ENCODE measurements around the gene ACMSD.
"Not testable (repeated sequence)": the region's sequence is repeated elsewhere in the genome, so short reads cannot be mapped to it uniquely, and the experiment has no call there.

GRCh38 chr2:134903701-134904100 lies 65.3 kb downstream of the ACMSD start:
- not testable (repeated sequence) for TF ChIP-seq CTCF, POLR2A (IDR thresholded peaks at IDR 0.05)

All from prostate gland (tissue), 2 donors.